Measurements from ENCODE around the gene DYNLT4.
"Not testable (repeated sequence)": the region's sequence is repeated elsewhere in the genome, so short reads cannot be mapped to it uniquely, and the experiment has no call there.

Gene DYNLT4

DNA sequence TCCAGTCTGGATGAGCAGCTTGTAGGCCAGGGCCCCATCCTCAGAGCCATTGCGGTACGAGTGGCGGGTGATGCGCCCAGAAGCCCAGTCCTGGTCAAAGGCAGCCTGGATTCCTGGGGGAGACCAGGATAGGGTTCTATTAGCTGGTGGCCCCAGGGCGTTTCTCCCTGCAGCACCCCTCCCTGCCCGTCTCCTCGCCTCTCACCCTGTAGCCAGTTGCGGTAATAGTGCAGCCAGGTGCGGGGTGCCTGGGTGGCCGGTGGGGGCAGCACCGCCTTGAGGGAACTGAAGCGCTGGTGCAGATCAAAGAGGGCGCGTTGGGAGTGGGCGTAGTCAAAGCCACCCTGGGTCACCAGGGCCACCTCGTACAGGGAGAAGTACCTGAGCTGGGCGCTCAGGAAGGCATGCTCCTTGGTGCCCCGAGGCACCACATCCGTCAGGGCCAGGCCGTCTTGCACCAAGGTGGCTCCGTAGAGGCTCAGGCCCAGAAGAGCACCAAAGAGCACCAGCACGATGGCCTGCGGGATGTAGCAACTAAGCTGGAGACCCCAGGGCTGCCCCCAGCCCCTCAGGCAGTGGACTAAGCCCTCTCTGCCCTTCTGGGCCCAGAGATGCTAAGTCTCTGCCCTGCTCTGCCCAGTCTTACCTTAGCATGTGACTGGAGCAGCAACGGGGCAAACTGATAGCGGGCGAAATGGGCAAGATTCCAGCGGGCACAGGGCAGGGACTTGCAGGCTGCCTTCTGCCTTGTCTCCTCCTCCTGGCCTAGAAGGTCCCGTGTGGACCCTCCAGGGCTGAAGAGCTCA lies 20.2 kb upstream of the DYNLT4 start:
- Histone ChIP-seq H3K36me3 (no peaks in the 10 kb centered on the region), H3K27ac (no peak overlapping the region), H3K27me3 (ENCODE audit: insufficient read depth, low read depth, severe bottlenecking) (no peaks in the 10 kb centered on the region), H3K4me3 (ENCODE audit: low read depth, low read length) (no peak overlapping the region), H3K9me3 (ENCODE audit: severe bottlenecking) (no peaks in the 10 kb centered on the region)
- no peak for DNase-seq
- TF ChIP-seq, protein P1, sequence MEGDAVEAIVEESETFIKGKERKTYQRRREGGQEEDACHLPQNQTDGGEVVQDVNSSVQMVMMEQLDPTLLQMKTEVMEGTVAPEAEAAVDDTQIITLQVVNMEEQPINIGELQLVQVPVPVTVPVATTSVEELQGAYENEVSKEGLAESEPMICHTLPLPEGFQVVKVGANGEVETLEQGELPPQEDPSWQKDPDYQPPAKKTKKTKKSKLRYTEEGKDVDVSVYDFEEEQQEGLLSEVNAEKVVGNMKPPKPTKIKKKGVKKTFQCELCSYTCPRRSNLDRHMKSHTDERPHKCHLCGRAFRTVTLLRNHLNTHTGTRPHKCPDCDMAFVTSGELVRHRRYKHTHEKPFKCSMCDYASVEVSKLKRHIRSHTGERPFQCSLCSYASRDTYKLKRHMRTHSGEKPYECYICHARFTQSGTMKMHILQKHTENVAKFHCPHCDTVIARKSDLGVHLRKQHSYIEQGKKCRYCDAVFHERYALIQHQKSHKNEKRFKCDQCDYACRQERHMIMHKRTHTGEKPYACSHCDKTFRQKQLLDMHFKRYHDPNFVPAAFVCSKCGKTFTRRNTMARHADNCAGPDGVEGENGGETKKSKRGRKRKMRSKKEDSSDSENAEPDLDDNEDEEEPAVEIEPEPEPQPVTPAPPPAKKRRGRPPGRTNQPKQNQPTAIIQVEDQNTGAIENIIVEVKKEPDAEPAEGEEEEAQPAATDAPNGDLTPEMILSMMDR (IDR thresholded peaks at IDR 0.05; ENCODE audit: low read depth, low read length), result no peak

DNA sequence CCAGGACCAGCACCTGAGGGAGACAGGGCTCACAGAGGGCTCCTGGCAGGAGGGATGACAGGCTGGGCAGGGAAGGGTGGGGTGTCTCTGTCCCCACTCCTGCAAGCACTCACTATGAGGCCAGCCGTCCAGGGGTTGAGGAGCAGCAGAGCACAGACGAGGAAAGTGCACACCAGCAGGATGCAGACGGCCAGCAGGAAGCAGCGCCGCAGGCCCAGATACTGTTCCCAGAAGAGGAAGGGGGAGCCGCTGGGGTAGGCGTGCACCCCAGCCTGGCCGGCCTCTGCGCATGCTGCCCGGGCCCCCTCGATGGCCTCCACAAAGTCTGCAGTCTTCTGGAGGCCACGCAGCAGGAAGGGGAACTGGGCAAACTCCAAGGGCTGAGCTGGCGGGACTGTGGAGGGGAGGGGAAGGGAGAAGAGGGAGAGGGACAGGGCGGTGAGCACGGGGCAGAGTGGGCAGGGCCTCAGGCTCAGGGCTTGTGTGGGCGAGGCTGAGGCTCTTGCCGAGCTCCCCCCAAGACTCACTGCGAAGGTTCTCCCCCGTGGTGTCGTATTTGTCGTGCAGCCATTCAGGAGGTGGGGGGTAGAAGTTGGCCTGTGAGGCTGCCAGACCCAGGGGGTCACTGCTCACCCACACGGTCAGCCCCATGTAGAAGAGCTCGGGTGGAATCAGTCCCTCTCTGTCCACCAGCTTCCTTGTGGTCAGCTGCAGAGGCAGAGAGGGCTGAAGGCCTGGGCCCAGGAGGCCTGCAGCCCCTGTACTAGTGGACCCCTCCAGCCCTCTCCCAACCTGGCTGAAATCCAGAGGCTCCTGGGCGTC lies 19.4 kb upstream of the DYNLT4 start:
- no peaks in the 10 kb centered on the region for H3K9me3 ChIP-seq (ENCODE audit: severe bottlenecking)
- no peak overlapping the region for H3K4me3 ChIP-seq (ENCODE audit: low read depth, low read length)
- H3K36me3 ChIP-seq, result no peaks in the 10 kb centered on the region
- no peak overlapping the region for H3K27ac ChIP-seq
- TF ChIP-seq, protein P1 (IDR thresholded peaks at IDR 0.05; ENCODE audit: low read depth, low read length), result no peak
- DNase-seq, result no peak
- no peaks in the 10 kb centered on the region for H3K27me3 ChIP-seq (ENCODE audit: insufficient read depth, low read depth, severe bottlenecking)

DNA sequence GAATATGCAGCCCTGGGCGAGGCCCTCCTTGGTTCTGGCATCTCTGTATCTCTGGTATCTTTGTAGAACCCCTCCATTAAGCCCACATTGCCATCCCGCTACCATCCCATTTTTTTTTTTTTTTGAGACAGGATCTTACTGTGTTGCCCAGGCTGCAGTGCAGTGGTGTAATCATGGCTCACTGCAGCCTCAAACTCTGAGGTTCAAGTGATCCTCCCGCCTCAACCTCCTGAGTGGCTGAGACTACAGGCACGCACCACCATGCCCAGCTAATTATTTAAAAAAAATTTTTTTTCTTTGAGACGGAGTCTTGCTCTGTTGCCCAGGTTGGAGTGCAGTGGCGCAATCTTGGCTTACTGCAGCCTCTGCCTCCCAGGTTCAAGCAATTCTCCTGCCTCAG lies 17.2 kb upstream of the DYNLT4 start:
- not testable (repeated sequence) for H3K4me3 ChIP-seq (ENCODE audit: low read depth, low read length); DNase-seq; H3K36me3 ChIP-seq; H3K9me3 ChIP-seq (ENCODE audit: severe bottlenecking); H3K27ac ChIP-seq; H3K27me3 ChIP-seq (ENCODE audit: insufficient read depth, low read depth, severe bottlenecking)

DNA sequence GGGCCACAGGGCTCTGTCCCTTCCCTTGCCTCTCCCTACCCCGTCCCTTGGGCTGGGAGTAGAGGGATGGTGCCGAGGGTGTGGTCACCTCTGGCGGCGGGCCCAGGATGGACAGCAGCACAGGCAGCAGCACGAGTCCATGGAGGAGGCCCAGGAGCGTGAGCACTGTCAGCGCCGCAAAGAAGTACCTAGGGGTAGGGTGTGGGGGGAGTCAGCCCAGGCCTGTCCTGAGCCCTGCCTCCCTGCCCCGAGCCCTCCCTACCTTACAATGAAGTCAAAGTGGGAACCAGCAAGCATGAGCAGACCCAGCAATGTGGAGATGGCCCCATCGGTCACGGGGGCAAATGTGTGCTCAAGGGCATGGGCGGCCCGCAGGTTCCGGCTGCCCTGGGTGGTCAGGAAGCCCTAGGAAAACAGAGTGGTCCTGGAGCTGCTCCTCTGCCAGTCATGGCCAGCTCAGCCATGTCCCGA lies 15.9 kb upstream of the DYNLT4 start:
- Histone ChIP-seq H3K4me3 (ENCODE audit: low read depth, low read length) (no peak overlapping the region), H3K27ac (no peak overlapping the region), H3K36me3 (no peaks in the 10 kb centered on the region), H3K9me3 (ENCODE audit: severe bottlenecking) (no peaks in the 10 kb centered on the region), H3K27me3 (ENCODE audit: insufficient read depth, low read depth, severe bottlenecking) (no peaks in the 10 kb centered on the region)
- DNase-seq, result no peak
- TF ChIP-seq, protein P1 (IDR thresholded peaks at IDR 0.05; ENCODE audit: low read depth, low read length), result no peak

DNA sequence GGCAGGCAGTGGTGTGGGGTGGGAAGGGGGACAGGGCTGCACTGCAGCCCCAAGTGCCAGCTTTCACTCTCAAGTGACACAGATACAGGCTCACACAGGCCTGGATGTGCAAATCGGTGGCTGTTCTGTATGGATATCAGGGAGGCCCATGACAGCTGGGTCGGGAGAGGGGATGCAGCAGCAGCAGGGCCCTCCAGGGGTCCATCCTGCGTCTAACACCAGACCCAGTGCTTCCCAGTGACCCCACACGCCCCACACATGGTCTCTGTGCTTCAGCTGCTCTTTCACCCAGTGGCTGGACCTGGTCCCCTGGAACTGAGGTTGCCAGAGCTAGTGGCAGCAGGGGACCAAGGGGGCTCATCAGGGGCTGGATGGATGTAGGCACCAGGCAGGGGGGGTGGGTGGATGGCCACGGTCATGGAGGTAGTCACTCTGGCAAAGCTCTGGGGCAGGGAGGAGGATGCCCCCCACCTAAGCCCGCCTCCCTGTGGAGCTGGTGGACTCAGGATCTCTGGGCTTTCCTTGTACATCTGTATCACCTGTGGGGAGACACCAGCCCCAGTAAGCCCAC lies 15.1 kb upstream of the DYNLT4 start:
- Histone ChIP-seq H3K9me3 (ENCODE audit: severe bottlenecking) (no peaks in the 10 kb centered on the region), H3K27ac (no peak overlapping the region), H3K36me3 (no peaks in the 10 kb centered on the region), H3K4me3 (ENCODE audit: low read depth, low read length) (no peak overlapping the region), H3K27me3 (ENCODE audit: insufficient read depth, low read depth, severe bottlenecking) (no peaks in the 10 kb centered on the region)
- TF ChIP-seq, protein P1 (IDR thresholded peaks at IDR 0.05; ENCODE audit: low read depth, low read length), result no peak
- no peak for DNase-seq

DNA sequence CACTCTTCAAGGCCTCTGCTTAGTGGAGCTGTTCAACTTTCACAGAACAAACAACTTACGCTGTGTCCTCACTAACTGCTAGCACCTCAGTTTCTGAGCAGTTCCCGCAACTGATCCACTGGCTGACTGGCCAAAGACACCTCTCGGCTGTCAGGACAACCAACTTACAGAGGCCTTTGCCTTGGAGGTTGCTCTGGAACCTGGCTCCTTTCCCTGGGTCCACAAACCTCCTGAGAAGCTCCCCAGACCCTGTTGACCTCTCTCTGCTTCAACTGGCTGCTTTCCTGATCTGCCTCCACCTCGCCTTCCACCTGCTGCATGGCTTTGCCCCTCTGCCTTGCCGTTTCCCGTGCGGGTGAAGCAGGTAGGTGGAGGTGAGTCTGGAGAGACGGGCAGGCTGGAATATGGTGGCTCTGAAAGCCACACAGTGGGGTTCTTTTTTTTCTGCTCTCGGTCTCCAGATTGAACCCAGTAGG lies 14.1 kb upstream of the DYNLT4 start:
- no peaks in the 10 kb centered on the region for H3K9me3 ChIP-seq (ENCODE audit: severe bottlenecking)
- no peak overlapping the region for H3K27ac ChIP-seq
- TF ChIP-seq, protein P1 (IDR thresholded peaks at IDR 0.05; ENCODE audit: low read depth, low read length), result no peak
- H3K27me3 ChIP-seq (ENCODE audit: insufficient read depth, low read depth, severe bottlenecking), result no peaks in the 10 kb centered on the region
- H3K36me3 ChIP-seq, result no peaks in the 10 kb centered on the region
- no peak overlapping the region for H3K4me3 ChIP-seq (ENCODE audit: low read depth, low read length)
- DNase-seq, result no peak
